OCI-LY3 (cell line): ENCODE data around the gene BTF3.

Experiments
- CTCF ChIP-seq: fragments of 200-600, 300-600 bp; sonication (generic); IDR thresholded peaks from 2 replicates; pipeline ENCODE4 v1.5.1; 2014; ENCODE audit warnings: antibody characterized with exemption, low read length, low read depth
- EZH2phosphoT487 ChIP-seq: fragments of 200-600 bp; shearing (Covaris generic); IDR thresholded peaks from 2 replicates; pipeline ENCODE4 v1.6.1; 2018; ENCODE audit warnings: antibody characterized with exemption, mixed run types, low read depth

GRCh38 chr5:73450137-73450536 lies 48.1 kb upstream of the BTF3 start:
- no peak for TF ChIP-seq CTCF
- no peak for TF ChIP-seq EZH2phosphoT487
